ENCODE results near the gene RGS13. TPM values are rescaled to one million over a fixed set of nuclear protein-coding genes. Genes with fewer than 3 reads are reported as not detected.

RGS13 gene
- polyA plus RNA-seq, 1 experiment: not detected

DNA sequence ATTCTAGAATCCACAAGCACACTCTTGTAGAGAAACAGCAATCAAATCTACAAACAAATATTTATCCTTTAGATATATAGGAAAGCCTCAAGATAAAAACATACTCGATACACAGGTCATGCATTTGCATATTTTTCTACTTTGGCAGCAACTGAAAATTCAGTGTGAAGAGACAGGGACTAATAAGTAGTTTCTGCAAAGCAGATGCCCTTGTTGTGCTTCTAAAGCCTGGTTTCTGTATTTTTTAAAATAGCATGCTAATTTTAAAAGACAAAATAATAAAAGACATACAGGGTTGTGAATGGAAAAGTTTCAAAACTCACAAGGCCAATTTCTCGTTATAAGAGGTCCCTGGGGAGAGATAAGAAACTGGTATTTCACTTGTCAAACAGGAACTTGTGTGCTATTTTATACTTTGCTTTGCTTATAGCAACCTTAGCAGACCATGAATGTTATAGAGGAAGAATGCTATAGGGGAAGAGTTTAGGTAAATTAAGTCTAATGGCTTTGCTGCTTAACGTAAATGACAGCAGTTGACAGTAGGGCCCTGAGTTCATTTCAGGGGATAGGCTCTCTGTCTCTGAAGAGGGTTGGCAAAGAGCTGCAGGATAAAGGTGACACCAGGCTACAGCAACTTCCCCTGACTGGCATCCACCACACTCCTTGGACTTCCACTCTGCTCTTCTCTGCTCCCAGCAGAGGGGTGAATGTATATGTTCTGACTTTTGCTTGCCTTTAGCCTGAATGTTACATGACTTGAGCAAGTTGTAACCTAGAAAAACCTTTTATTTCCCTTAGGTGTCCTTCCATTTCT lies 9.4 kb upstream of the RGS13 start:
- ChIA-PET POLR2A (no interaction called here), CTCF (no interaction called here)
- Histone ChIP-seq H3K27me3 (ENCODE audit: control insufficient read depth, insufficient read depth, low read length) (no peaks in the 10 kb centered on the region), H3K4me3 (ENCODE audit: low read depth, low read length) (no peak overlapping the region), H3K36me3 (ENCODE audit: control insufficient read depth, insufficient read depth, low read length) (no peaks in the 10 kb centered on the region)
- TF ChIP-seq, protein P1, sequence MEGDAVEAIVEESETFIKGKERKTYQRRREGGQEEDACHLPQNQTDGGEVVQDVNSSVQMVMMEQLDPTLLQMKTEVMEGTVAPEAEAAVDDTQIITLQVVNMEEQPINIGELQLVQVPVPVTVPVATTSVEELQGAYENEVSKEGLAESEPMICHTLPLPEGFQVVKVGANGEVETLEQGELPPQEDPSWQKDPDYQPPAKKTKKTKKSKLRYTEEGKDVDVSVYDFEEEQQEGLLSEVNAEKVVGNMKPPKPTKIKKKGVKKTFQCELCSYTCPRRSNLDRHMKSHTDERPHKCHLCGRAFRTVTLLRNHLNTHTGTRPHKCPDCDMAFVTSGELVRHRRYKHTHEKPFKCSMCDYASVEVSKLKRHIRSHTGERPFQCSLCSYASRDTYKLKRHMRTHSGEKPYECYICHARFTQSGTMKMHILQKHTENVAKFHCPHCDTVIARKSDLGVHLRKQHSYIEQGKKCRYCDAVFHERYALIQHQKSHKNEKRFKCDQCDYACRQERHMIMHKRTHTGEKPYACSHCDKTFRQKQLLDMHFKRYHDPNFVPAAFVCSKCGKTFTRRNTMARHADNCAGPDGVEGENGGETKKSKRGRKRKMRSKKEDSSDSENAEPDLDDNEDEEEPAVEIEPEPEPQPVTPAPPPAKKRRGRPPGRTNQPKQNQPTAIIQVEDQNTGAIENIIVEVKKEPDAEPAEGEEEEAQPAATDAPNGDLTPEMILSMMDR (IDR thresholded peaks at IDR 0.05; ENCODE audit: insufficient read depth, low read depth, low read length): no peak
- DNase-seq (ENCODE audit: low read depth): no peak

DNA sequence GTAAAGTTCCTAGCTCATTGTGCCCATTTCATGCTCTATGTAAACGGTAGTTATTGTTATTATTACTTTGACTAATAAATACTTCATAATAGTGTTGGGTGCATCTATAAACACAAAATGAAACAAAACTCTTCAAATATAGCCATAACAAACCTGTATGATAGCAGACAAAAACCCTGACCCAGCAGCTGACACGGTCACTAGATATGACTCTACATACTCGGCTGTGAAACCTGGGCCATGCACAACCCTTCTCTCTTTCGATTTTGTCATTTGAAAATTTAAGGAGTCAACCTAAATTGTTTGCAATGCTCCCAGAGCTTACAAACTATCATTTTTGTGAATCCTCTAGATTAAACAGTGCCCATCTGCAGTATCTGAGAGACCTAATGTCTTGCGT lies 8.0 kb upstream of the RGS13 start:
- TF ChIP-seq, protein P1 (IDR thresholded peaks at IDR 0.05; ENCODE audit: insufficient read depth, low read depth, low read length): no peak
- H3K4me3 ChIP-seq (ENCODE audit: low read depth, low read length): no peak overlapping the region
- CTCF ChIA-PET: no interaction called here
- no peak for DNase-seq (ENCODE audit: low read depth)
- POLR2A ChIA-PET: no interaction called here
- no peaks in the 10 kb centered on the region for H3K27me3 ChIP-seq (ENCODE audit: control insufficient read depth, insufficient read depth, low read length)
- H3K36me3 ChIP-seq (ENCODE audit: control insufficient read depth, insufficient read depth, low read length): no peaks in the 10 kb centered on the region

DNA sequence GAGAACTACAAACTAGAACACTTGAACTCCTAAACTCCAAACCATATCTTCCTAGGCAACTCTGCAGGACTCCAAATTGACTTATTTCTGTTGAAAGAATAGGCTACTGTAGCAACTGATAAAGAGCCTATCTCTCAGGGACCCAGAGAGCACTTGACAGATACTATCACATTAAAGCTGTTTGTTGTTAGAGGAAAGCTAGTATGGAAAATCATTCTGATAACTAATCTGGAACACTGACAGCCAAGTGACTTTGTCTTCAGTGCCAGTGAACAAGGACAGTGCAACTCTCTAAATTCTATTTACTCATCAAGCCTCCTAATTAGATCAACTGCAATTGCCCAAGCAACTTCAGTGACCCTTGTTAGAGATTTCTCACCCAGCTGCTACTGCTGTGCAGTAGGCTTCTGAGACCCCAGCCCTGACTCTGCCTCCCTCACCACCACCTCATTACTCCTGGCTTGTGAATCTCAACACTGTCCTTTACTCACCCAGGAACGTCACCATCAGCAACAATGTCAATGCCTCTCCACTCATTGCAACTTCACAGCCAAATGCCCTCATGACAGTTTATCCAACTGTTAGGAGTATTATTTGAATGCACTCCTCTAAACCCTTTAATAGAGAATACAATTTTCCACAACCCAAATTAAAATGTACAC lies 7.4 kb upstream of the RGS13 start:
- TF ChIP-seq, protein P1 (IDR thresholded peaks at IDR 0.05; ENCODE audit: insufficient read depth, low read depth, low read length): no peak
- DNase-seq (ENCODE audit: low read depth): no peak
- no peaks in the 10 kb centered on the region for H3K36me3 ChIP-seq (ENCODE audit: control insufficient read depth, insufficient read depth, low read length)
- ChIA-PET CTCF (interaction anchor here (0.6 to 0.9 kb wide), 3 partner anchors 18 to 478 kb away, joined by 3 to 5 read pairs (median 4); no protein-coding TSS in a partner anchor), POLR2A (no interaction called here)
- no peaks in the 10 kb centered on the region for H3K27me3 ChIP-seq (ENCODE audit: control insufficient read depth, insufficient read depth, low read length)
- no peak overlapping the region for H3K4me3 ChIP-seq (ENCODE audit: low read depth, low read length)

DNA sequence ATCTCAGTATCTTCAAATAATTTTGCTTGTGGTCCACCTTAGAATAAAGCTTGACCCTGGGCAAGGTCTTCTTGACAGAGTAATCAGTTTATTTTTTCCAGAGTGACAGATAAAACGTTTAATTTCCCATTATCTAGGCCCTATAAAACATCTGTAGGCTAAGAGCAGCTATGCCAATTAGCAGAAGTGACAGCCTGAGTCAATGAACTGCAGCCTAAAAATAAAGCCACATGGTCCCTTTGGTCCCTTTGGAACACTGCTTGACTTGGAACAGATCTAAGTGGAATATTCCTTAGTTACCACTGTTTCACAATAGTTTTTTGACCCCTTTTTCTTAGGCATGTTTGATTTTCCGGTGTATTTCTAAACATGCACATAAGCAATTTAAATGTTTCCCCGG lies 6.3 kb upstream of the RGS13 start:
- CTCF ChIA-PET: interaction anchor here (0.8 to 0.9 kb wide), 2 partner anchors 19 to 156 kb away, joined by 3 to 5 read pairs; no protein-coding TSS in a partner anchor
- H3K36me3 ChIP-seq (ENCODE audit: control insufficient read depth, insufficient read depth, low read length): no peaks in the 10 kb centered on the region
- no peak overlapping the region for H3K4me3 ChIP-seq (ENCODE audit: low read depth, low read length)
- no peaks in the 10 kb centered on the region for H3K27me3 ChIP-seq (ENCODE audit: control insufficient read depth, insufficient read depth, low read length)
- no peak for DNase-seq (ENCODE audit: low read depth)
- TF ChIP-seq, protein P1 (IDR thresholded peaks at IDR 0.05; ENCODE audit: insufficient read depth, low read depth, low read length): no peak
- POLR2A ChIA-PET: no interaction called here

GRCh38 chr1:192630521-192631287 lies 5.2 kb upstream of the RGS13 start:
- Histone ChIP-seq H3K36me3 (ENCODE audit: control insufficient read depth, insufficient read depth, low read length) (no peaks in the 10 kb centered on the region), H3K27me3 (ENCODE audit: control insufficient read depth, insufficient read depth, low read length) (no peaks in the 10 kb centered on the region), H3K4me3 (ENCODE audit: low read depth, low read length) (no peak overlapping the region)
- TF ChIP-seq, protein P1 (IDR thresholded peaks at IDR 0.05; ENCODE audit: insufficient read depth, low read depth, low read length): no peak
- DNase-seq (ENCODE audit: low read depth): no peak
- ChIA-PET CTCF (interaction anchor here (0.6 kb wide), 1 partner anchor 34 kb away, joined by 3 read pairs; no protein-coding TSS in a partner anchor), POLR2A (no interaction called here)
